ENCODE measurements around the gene COP1.

DNA sequence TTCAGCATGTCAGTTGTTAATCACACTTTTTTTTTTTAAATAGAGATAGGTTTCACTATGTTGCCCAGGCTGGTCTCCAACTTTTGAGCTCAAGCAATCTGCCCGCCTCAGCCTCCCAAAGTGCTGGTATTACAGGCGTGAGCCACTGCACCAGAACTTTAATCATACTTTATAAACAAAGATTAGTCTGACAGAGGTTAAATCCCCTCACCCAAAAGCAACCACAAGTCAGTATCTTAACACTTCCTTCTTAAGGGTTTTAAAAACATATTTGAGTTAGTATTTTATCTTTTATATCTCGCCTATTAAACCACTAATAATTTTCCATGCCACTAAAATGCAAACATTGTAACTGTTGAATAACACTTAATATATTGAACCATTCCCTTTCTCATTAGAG is 70.2 kb downstream of the COP1 start:
- TF ChIP-seq, protein P1, sequence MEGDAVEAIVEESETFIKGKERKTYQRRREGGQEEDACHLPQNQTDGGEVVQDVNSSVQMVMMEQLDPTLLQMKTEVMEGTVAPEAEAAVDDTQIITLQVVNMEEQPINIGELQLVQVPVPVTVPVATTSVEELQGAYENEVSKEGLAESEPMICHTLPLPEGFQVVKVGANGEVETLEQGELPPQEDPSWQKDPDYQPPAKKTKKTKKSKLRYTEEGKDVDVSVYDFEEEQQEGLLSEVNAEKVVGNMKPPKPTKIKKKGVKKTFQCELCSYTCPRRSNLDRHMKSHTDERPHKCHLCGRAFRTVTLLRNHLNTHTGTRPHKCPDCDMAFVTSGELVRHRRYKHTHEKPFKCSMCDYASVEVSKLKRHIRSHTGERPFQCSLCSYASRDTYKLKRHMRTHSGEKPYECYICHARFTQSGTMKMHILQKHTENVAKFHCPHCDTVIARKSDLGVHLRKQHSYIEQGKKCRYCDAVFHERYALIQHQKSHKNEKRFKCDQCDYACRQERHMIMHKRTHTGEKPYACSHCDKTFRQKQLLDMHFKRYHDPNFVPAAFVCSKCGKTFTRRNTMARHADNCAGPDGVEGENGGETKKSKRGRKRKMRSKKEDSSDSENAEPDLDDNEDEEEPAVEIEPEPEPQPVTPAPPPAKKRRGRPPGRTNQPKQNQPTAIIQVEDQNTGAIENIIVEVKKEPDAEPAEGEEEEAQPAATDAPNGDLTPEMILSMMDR (conservative IDR thresholded peaks at IDR 0.05; ENCODE audit: low read depth, low read length) = no peak
- no peak for TF ChIP-seq EZH2 (IDR thresholded peaks at IDR 0.05; ENCODE audit: borderline replicate concordance, low read depth, low read length, poor library complexity, severe bottlenecking)

Data from A673 (cell line).